Lower lobe of right lung (tissue), 2 donors: ENCODE data around the gene AFF3. TPM values are rescaled to one million over a fixed set of nuclear protein-coding genes. Genes with fewer than 3 reads are reported as not detected.

Experiments used
- ATAC-seq, 2 donors: fragments of 200-7000 bp; cut with Tn5 transposase; one replicate each; pipeline ENCODE4 v1.9.1; 2020 to 2022; ENCODE audit warnings: mild to moderate bottlenecking in 2 of 2, moderate library complexity in 2 of 2
- DNase-seq: peaks from one replicate; pipeline ENCODE4 v3.0.0-alpha.2; 2020
- H3K27ac ChIP-seq: fragments of 200-600 bp; one replicate; pipeline ENCODE4 v1.8.0; 2022
- H3K27me3 ChIP-seq: fragments of 200-600 bp; one replicate; pipeline ENCODE4 v1.8.0; 2022; ENCODE audit warnings: low read depth
- H3K36me3 ChIP-seq: fragments of 200-600 bp; one replicate; pipeline ENCODE4 v1.8.0; 2022; ENCODE audit warnings: mild to moderate bottlenecking
- H3K4me1 ChIP-seq: fragments of 200-600 bp; one replicate; pipeline ENCODE4 v1.8.0; 2022
- H3K4me3 ChIP-seq: fragments of 200-600 bp; one replicate; pipeline ENCODE4 v1.8.0; 2022; ENCODE audit warnings: mild to moderate bottlenecking
- H3K9me3 ChIP-seq: fragments of 200-600 bp; one replicate; pipeline ENCODE4 v1.8.0; 2022
- intact Hi-C: fragments of 100-400 bp; cut with DNase I; formaldehyde crosslinking; loops from one replicate; pipeline ENCODE4 v1.11.0; 2022
- total RNA-seq: library from RNA; stranded (reverse); fragmentation: NEBNext Ultra II Directional; extraction: Animal tissue kit (Norgen Biotek cat#: 25700); gene quantifications from one replicate; pipeline ENCODE4 v1.2.1, GENCODE V29; 2021
- TF ChIP-seq, protein P1 (sequence below): fragments of 200-600 bp; IDR thresholded peaks from one replicate; pipeline ENCODE4 v1.8.0; 2022; ENCODE audit warnings: antibody characterized with exemption, mild to moderate bottlenecking
- donor health status: DM: no; HTN: yes; CAD: no; lungs with severe emphysema.

Gene AFF3
- total RNA-seq, 1 donor from 2014 or later: 57.3 TPM

DNA sequence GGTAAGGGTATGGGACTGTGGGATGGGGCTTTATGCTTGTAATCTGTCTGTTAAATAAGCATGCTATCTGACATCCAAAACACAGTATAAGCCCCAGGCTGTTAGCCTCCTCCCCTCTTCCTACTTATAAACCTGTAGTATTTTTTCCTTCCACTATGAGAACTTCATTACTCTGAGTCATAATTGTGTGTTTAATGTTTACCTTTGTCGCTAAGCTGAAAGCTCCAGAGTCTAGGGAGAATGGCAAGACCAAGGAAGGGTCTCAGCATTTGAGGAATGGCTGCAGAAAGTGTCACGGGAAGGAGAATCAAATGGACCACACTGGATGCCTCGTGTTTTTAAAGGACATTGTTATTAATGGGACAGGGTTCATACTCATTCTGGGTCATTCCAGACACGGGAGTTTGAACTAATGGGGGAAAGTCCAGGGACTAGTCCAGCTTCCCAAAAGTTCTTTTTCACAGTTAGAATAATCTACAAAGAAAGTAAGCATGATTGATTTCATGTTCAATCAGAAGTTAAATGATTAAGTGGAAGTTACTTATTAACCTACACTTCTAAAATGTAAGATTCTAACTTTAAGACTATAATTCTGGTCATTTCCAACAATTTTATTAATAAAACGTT is 292.2 kb downstream of the AFF3 start:
- H3K4me1 ChIP-seq: peaks cover 9% of the 10 kb centered on the region
- no peak overlapping the region for H3K27ac ChIP-seq
- ATAC-seq (no peak), DNase-seq (no peak)
- TF ChIP-seq, protein P1, sequence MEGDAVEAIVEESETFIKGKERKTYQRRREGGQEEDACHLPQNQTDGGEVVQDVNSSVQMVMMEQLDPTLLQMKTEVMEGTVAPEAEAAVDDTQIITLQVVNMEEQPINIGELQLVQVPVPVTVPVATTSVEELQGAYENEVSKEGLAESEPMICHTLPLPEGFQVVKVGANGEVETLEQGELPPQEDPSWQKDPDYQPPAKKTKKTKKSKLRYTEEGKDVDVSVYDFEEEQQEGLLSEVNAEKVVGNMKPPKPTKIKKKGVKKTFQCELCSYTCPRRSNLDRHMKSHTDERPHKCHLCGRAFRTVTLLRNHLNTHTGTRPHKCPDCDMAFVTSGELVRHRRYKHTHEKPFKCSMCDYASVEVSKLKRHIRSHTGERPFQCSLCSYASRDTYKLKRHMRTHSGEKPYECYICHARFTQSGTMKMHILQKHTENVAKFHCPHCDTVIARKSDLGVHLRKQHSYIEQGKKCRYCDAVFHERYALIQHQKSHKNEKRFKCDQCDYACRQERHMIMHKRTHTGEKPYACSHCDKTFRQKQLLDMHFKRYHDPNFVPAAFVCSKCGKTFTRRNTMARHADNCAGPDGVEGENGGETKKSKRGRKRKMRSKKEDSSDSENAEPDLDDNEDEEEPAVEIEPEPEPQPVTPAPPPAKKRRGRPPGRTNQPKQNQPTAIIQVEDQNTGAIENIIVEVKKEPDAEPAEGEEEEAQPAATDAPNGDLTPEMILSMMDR: no peak
- H3K36me3 ChIP-seq: no peaks in the 10 kb centered on the region
- intact Hi-C loops: no loop called here
- no peak overlapping the region for H3K4me3 ChIP-seq
- H3K27me3 ChIP-seq: no peaks in the 10 kb centered on the region
- H3K9me3 ChIP-seq: no peaks in the 10 kb centered on the region

DNA sequence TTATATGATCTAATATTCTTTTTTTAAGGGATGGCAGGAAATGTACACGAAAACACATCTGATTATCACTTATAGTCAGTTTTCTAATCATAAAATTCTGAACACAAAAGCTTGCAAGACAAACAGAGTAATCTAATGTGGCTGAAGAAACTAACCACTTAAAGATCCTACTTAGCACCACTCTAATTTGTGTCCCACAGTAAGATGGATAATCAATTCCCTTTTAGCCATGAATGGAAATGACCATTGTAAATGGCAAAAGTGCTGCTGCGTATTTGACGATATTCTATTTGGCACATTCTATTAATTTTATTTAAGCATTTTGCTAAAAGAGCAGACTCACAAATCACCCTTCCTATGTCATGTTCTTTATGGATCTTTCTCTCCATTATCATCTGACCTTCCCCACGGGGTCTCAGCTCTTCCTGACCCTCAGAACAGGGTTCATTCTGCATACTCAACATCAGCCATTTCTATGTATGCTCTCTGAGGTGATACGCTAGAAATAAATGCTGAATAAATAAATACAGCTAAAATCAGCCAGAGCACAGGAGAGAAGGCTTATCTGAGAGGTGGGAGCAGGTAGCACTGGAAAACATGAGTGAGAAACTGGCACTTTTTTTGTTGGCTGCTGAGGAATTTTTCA is 295.8 kb downstream of the AFF3 start:
- H3K27ac ChIP-seq: no peak overlapping the region
- TF ChIP-seq, protein P1: no peak
- DNase-seq: no peak
- no peaks in the 10 kb centered on the region for H3K9me3 ChIP-seq
- no peak overlapping the region for H3K4me3 ChIP-seq
- no peaks in the 10 kb centered on the region for H3K4me1 ChIP-seq
- no peaks in the 10 kb centered on the region for H3K27me3 ChIP-seq
- no peaks in the 10 kb centered on the region for H3K36me3 ChIP-seq
- intact Hi-C loops: no loop called here
- ATAC-seq: no peak

DNA sequence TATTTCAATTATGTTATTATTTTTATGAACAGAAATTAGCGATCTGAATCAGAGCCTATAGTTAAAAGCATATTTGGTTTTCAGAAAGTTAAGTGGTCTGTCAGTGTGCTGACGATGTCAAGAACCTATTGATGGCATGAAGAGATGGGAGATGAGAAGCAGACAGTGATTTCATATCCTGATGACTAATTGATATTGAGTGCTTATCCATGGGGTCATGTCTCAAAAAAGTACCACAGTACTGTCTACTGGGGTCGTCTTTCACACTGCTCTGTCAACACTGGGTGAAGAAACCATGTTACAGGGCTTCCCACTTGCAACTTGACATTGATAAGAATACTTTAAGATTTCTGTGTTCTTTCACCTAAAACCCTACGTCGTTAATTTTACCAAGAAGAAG is 297.1 kb downstream of the AFF3 start:
- intact Hi-C loops: no loop called here
- Histone ChIP-seq H3K4me3 (no peak overlapping the region), H3K27ac (no peak overlapping the region), H3K36me3 (no peaks in the 10 kb centered on the region), H3K4me1 (no peaks in the 10 kb centered on the region), H3K27me3 (no peaks in the 10 kb centered on the region), H3K9me3 (no peaks in the 10 kb centered on the region)
- DNase-seq (no peak), ATAC-seq (no peak)
- TF ChIP-seq, protein P1: no peak

DNA sequence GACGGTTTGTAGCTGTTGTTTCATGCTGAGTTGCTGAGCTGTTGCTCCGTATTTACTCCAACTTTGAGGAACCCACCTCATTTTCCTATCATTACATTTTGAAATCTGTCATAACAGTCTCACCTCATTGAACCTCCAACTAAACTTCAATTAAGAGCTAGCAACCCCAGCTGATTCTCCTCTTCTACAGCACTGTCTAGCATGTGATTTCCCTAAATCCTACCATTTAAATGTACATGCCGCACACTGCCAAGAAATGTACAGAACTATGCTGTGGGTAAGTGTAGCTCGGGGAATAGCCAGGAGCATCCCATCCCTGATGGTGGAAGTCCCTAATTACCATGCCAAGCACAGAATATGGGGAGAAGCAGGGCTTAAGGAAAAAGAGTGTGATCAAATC is 299.9 kb downstream of the AFF3 start:
- no peaks in the 10 kb centered on the region for H3K9me3 ChIP-seq
- H3K36me3 ChIP-seq: no peaks in the 10 kb centered on the region
- TF ChIP-seq, protein P1: no peak
- no peaks in the 10 kb centered on the region for H3K4me1 ChIP-seq
- no peak for ATAC-seq
- H3K27me3 ChIP-seq: no peaks in the 10 kb centered on the region
- H3K4me3 ChIP-seq: no peak overlapping the region
- H3K27ac ChIP-seq: no peak overlapping the region
- intact Hi-C loops: no loop called here
- no peak for DNase-seq

DNA sequence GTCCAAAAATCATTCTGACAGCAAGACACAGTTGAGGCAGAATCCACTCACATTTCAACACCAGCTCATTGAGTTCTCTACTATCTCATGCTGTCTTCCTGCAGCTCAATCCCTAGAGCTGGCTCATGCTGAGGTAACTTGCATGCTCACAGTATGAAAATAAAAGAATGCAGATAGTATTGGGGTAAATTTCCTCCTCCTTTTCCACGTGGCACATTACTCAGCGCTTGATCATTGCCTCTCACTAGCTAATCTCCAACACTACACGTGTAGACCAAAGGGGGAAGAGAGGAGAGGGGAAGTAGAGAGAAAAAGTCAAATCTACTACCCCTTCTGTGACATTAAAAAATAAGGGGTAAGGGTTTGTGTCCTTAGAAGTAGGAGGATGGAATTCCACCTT is 300.6 kb downstream of the AFF3 start:
- Histone ChIP-seq H3K27ac (no peak overlapping the region), H3K4me1 (no peaks in the 10 kb centered on the region), H3K4me3 (no peak overlapping the region), H3K27me3 (no peaks in the 10 kb centered on the region), H3K36me3 (no peaks in the 10 kb centered on the region), H3K9me3 (no peaks in the 10 kb centered on the region)
- intact Hi-C loops: no loop called here
- ATAC-seq: no peak
- TF ChIP-seq, protein P1: no peak
- DNase-seq: no peak
